Posterior vena cava (tissue), 2 donors: ENCODE data around the gene HMBS. TPM values are rescaled to one million over a fixed set of nuclear protein-coding genes. Genes with fewer than 3 reads are reported as not detected.
"Not testable (repeated sequence)": the region's sequence is repeated elsewhere in the genome, so short reads cannot be mapped to it uniquely, and the experiment has no call there.

ENCODE experiments used
- DNase-seq: peaks from one replicate; pipeline ENCODE4 v3.0.0-alpha.2; 2020; ENCODE audit warnings: low spot score
- intact Hi-C, 2 donors: fragments of 100-400 bp; cut with DNase I; formaldehyde crosslinking; loops; one replicate each; pipeline versions ENCODE4 v1.14.1 to v1.14.2; 2022 to 2023
- total RNA-seq, 2 donors: library from RNA; stranded (reverse); fragmentation: NEBNext Ultra II Directional; extraction: Animal tissue kit (Norgen Biotek cat#: 25700); gene quantifications; one replicate each; pipeline ENCODE4 v1.2.1, GENCODE V29; 2021
- donor health status: DM: yes; HTN: yes; CAD: no.
- donor health status: DM: yes; HTN: yes; CAD: no.

Gene HMBS
- total RNA-seq, 2 donors from 2014 or later: 16.8 to 21.1 TPM

GRCh38 chr11:119114351-119114750, 29.7 kb downstream of the HMBS start:
- DNase-seq: no peak
- intact Hi-C loops: no loop called here

- peak; percentile 89 for DNase-seq
- intact Hi-C loops: no loop called here
Measured at GRCh38 chr11:119115484-119116234, 31.0 kb downstream of the HMBS start.

- DNase-seq: no peak
- intact Hi-C loops: no loop called here
Measured at GRCh38 chr11:119116235-119116594, 31.5 kb downstream of the HMBS start.

DNA sequence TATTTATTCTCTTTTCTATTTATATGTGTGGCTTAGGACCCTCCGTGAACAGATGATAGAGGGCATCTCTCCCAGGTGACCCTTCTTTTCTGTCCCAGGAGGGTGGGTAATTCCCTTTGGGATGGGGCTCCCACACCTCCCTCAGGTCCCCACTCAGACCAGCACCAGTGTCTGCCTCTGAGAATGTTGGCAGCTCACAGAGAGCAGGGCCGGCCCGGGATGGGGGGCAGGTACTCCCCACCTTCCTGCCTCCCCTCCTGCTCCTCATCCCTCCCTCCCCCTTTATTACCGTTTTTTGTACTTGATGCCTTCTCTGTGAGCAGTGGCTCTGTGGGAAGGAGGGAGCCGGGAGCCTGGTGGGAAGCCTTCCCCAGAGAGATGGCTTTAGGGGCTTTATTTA, 31.9 kb downstream of the HMBS start:
- intact Hi-C loops: no loop called here
- no peak for DNase-seq

DNA sequence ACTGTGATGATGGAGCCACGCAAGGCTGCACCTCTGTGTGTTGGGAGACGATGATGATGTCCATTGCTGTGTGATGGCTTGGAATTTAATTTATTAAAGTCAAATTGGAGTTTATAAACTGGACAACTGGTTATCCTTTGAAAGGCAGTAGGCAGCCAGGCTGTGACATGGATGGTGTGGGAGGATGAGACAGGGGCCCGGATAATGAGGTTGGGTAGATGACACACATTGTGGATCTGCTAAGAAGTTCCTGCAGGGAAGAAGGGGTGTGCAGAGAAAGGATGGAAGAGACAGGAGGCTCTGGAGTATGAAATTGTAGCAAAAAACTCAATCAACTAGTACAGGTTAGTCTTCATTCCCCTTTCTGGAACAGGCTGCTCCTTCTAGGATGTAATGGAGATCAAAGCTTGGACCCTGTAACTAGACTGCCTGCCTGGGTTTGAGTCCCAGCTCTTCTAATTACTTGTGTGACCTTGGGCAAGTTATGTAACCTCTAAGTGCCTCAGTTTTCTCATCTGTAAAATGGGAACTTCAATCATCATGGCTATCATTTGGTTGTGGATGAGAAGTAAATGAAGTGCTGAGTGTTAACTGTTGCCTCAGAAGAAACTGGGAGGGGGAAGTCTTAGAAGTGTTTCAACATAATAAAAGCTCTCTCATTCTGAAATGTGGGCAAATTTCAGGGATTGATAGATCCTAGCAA, 32.5 kb downstream of the HMBS start:
- intact Hi-C loops: no loop called here
- DNase-seq: no peak

- no peak for DNase-seq
- intact Hi-C loops: no loop called here
Measured at GRCh38 chr11:119118227-119118626, 33.5 kb downstream of the HMBS start.

DNA sequence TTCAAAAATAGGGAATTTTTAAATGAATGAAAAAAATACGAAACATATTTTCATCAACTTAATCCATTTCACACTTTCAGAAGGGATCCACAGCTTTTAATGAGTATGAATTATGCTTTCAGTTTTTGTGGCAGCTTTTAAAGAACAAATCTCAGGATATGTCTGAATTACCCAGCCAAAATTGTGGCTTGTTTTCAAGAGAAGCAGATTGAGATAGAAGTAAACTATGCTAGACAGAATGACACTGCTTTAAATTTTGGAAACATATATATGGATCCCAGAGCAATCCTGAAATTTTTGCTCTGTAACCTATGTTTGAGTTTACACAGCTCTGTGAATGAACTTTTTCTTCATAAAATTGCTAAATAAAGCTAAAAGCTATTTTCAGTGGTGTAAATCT, 34.3 kb downstream of the HMBS start:
- intact Hi-C loops: no loop called here
- no peak for DNase-seq

- intact Hi-C loops: no loop called here
- no peak for DNase-seq
Measured at GRCh38 chr11:119120639-119121007, 35.9 kb downstream of the HMBS start.

GRCh38 chr11:119121008-119121810, 36.5 kb downstream of the HMBS start, which contains the start of gene HINFP:
Gene HINFP, plus strand, starts transcription at chr11:119121580. Its CDS starts 5,365 bp downstream, at chr11:119126945.
- DNase-seq: peak; percentile 100
- intact Hi-C loops: no loop called here

- DNase-seq: no peak
- intact Hi-C loops: no loop called here
Measured at GRCh38 chr11:119121811-119122124, 37.1 kb downstream of the HMBS start.

GRCh38 chr11:119125821-119126220, 41.1 kb downstream of the HMBS start:
- no peak for DNase-seq
- intact Hi-C loops: no loop called here

DNA sequence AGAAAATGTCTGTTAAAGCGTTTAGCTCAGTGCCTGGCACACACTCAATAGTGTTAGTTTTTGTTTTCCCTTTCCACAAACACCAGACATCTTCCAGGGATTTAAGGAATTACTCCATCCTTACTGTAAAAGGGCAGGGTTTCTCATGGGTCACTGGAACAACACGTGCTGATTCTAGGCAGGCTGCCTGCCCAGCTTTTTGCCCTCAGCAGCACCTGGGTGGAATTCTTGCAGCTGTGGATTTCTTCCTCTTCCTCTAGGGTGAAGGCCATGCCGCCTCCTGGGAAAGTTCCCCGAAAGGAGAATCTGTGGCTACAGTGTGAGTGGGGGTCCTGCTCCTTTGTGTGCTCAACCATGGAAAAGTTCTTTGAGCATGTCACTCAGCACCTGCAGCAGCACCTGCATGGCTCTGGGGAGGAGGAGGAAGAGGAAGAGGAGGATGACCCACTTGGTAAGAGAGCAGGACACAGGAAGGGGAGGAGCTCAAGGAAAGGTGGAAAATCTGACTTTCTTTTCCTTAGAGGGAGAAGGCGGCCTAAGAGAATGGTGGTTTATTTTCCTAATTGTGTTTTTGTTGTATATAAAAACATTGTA, 42.1 kb downstream of the HMBS start:
- intact Hi-C loops: no loop called here
- DNase-seq: no peak

DNA sequence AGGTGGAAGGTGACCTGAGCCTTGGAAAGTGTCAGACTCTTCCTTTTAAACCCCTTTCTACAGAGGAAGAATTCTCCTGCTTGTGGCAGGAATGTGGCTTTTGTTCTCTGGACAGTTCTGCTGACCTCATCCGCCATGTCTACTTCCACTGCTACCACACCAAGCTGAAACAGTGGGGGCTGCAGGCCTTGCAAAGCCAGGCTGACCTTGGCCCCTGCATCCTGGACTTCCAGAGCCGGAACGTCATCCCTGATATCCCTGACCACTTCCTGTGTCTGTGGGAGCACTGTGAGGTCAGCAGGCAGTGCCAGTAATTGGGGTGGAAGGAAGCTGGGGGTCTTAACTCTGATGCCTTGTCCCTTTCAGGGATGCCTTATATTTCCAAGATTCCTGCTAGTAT, 46.0 kb downstream of the HMBS start:
- intact Hi-C loops: no loop called here
- DNase-seq: no peak

DNA sequence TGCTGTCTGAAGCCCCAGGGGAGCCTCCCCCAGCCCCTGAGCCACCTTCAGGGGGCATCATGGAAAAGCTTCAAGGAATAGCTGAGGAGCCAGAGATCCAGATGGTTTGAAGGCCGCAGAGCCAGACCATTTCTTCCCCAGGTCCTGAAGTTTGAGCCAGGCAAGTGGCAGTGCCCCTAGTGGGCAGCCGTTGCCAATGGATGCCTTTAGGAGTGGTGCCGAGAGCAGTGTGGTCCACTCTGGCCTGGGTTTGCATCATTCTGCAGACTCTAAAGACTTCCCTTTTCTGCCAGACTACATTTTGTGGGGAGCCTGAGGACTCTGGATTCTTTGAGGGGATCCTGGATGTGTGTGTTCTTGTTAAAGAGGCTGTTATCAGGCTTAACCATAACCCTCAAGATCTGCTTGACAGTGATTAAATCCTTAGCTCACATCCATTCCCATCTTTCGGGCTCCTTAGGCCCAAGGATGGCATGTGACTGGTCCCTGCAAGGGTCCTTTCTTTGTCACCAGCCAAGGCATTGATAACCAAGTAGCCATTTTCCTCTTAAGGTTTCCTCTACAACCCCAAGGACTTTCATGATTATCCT, 49.8 kb downstream of the HMBS start:
- intact Hi-C loops: no loop called here
- DNase-seq: no peak

- DNase-seq, intact Hi-C loops: not testable (repeated sequence)
Measured at GRCh38 chr11:119139276-119139675, 54.6 kb downstream of the HMBS start.

Other genes starting within 250 kb of the HMBS start
- under 1 TPM in 1 of 2 donors, not detected in 1; 0.10 TPM for gene CXCR5, start 201.0 kb upstream of the HMBS start, total RNA-seq
- 10 to 100 TPM; 89.2 to 89.5 TPM for gene BCL9L, start 159.0 kb upstream of the HMBS start, total RNA-seq
- not detected for gene UPK2, start 128.6 kb upstream of the HMBS start, total RNA-seq
- not detected for gene FOXR1, start 113.1 kb upstream of the HMBS start, total RNA-seq
- 10 to 100 TPM; 27.8 TPM for gene CENATAC, start 86.7 kb upstream of the HMBS start, total RNA-seq
- gene RPS25, start 66.5 kb upstream of the HMBS start, total RNA-seq: 100 to 1,000 TPM; 741 to 816 TPM
- gene TRAPPC4, start 66.1 kb upstream of the HMBS start, total RNA-seq: 10 to 100 TPM; 45.4 to 49.9 TPM
- 1 to 10 TPM; 6.0 to 7.8 TPM for gene SLC37A4, start 54.0 kb upstream of the HMBS start, total RNA-seq
- 100 to 1,000 TPM; 110 to 128 TPM for gene HYOU1, start 27.7 kb upstream of the HMBS start, total RNA-seq
- 10 to 100 TPM; 24.8 to 26.6 TPM for gene VPS11, start 17.1 kb upstream of the HMBS start, total RNA-seq
- 10 to 100 TPM; 23.8 to 24.2 TPM for gene DPAGT1, start 17.0 kb downstream of the HMBS start, total RNA-seq
- gene C2CD2L, start 22.5 kb downstream of the HMBS start, total RNA-seq: 1 to 10 TPM; 7.4 to 8.5 TPM
- 10 to 100 TPM; 10.8 to 13.4 TPM for gene HINFP, start 36.7 kb downstream of the HMBS start, total RNA-seq
- gene ABCG4, start 64.2 kb downstream of the HMBS start, total RNA-seq: under 1 TPM; 0.23 to 0.43 TPM
- gene NLRX1, start 83.8 kb downstream of the HMBS start, total RNA-seq: 10 to 100 TPM; 14.9 to 23.9 TPM
- under 1 TPM in 1 of 2 donors, not detected in 1; 0.14 TPM for gene NHERF4, start 100.6 kb downstream of the HMBS start, total RNA-seq
- gene CBL, start 121.5 kb downstream of the HMBS start, total RNA-seq: 10 to 100 TPM; 23.3 to 32.8 TPM
- 100 to 1,000 TPM; 528 to 559 TPM for gene MCAM, start 232.2 kb downstream of the HMBS start, total RNA-seq
- gene RNF26, start 249.6 kb downstream of the HMBS start, total RNA-seq: 10 to 100 TPM; 22.1 to 23.3 TPM